Stomach smooth muscle (tissue), 2 donors: ENCODE measurements around the gene BAD.
A peak's percentile ranks its signal among the peaks of the same experiment; 100 is the strongest.
"Not testable (repeated sequence)": the region's sequence is repeated elsewhere in the genome, so short reads cannot be mapped to it uniquely, and the experiment has no call there.

Experiments
- H3K27ac ChIP-seq: one replicate; pipeline ENCODE4 v1.7.0; 2013; ENCODE audit warnings: mild to moderate bottlenecking, low read length, inconsistent platforms
- H3K27me3 ChIP-seq, 2 donors: one replicate each; pipeline ENCODE4 v1.7.0; 2013; ENCODE audit warnings: low read length in 2 of 2; ENCODE audit not compliant: insufficient read depth in 2 of 2, control insufficient read depth in 1 of 2
- H3K36me3 ChIP-seq, 2 donors: one replicate each; pipeline ENCODE4 v1.7.0; 2013; ENCODE audit warnings: low read length in 2 of 2; ENCODE audit not compliant: control insufficient read depth in 2 of 2, insufficient read depth in 2 of 2
- H3K4me1 ChIP-seq: one replicate; pipeline ENCODE4 v1.7.0; 2013; ENCODE audit warnings: low read length; ENCODE audit not compliant: control insufficient read depth, insufficient read depth
- H3K4me3 ChIP-seq, 2 donors: one replicate each; pipeline ENCODE4 v1.7.0; 2013; ENCODE audit warnings: low read length in 2 of 2
- H3K9ac ChIP-seq, 2 donors: one replicate each; pipeline ENCODE4 v1.7.0; 2013; ENCODE audit warnings: low read length in 2 of 2, mild to moderate bottlenecking in 1 of 2
- H3K9me3 ChIP-seq, 2 donors: one replicate each; pipeline ENCODE4 v1.7.0; 2013; ENCODE audit warnings: low read length in 2 of 2; ENCODE audit not compliant: control insufficient read depth in 2 of 2
- donor health status: healthy.
- donor health status: Pancreatic carcinoma.

BAD gene

DNA sequence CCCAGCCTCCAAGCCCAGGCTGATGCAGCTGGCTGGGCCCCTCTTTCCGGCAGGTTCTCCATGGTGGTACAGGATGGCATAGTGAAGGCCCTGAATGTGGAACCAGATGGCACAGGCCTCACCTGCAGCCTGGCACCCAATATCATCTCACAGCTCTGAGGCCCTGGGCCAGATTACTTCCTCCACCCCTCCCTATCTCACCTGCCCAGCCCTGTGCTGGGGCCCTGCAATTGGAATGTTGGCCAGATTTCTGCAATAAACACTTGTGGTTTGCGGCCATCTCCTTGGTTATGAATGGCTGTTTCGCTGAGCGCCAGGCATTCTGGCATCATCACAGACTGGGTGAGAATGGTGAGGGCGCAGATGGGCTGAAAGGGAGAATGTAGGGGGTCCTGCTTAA is 37.1 kb upstream of the BAD start:
- H3K27me3 ChIP-seq, result no peaks in the 10 kb centered on the region
- H3K4me1 ChIP-seq, result peaks cover 17% of the 10 kb centered on the region
- no peak overlapping the region for H3K4me3 ChIP-seq
- H3K36me3 ChIP-seq, result peaks cover 0 to 4% of the 10 kb centered on the region in 2 donors
- H3K9me3 ChIP-seq, result no peaks in the 10 kb centered on the region
- H3K9ac ChIP-seq, result no peak overlapping the region
- H3K27ac ChIP-seq, result no peak overlapping the region

DNA sequence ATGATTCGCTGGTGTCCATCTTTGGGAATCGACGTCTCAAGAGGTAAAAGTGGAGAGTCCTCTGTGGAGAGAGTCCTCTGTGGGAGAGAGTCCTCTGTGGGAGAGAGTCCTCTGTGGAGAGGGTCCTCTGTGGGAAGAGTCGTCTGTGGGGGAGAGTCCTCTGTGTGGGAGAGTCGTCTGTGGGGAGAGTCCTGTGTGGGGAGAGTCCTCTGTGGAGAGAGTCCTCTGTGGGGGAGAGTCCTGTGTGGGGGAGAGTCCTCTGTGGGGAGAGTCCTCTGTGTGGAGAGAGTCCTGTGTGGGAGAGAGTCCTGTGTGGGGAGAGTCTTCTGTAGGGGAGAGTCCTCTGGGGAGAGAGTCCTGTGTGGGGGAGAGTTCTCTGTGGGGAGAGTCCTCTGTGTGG is 36.6 kb upstream of the BAD start:
- Histone ChIP-seq H3K4me3 (no peak overlapping the region), H3K36me3 (peaks cover 0 to 6% of the 10 kb centered on the region in 2 donors), H3K27ac (no peak overlapping the region), H3K4me1 (peaks cover 22% of the 10 kb centered on the region), H3K27me3 (no peaks in the 10 kb centered on the region), H3K9me3 (no peaks in the 10 kb centered on the region), H3K9ac (no peak overlapping the region)

DNA sequence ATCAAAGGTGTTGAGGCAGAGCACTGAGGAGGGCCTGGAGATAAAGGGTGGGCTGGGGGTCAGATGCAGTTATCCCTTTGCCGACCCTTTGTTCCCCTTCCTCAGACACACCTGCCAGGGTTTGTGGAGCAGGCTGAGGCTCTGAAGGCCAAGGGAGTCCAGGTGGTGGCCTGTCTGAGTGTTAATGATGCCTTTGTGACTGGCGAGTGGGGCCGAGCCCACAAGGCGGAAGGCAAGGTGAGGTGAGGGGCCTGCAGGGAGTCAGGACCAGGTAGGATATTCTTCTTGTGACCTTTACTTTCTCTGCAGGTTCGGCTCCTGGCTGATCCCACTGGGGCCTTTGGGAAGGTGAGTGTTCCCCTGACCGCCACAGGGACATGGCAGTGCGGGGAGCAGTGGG is 36.1 kb upstream of the BAD start:
- no peaks in the 10 kb centered on the region for H3K9me3 ChIP-seq
- H3K27me3 ChIP-seq, result no peaks in the 10 kb centered on the region
- H3K27ac ChIP-seq, result no peak overlapping the region
- no peak overlapping the region for H3K4me3 ChIP-seq
- no peak overlapping the region for H3K9ac ChIP-seq
- H3K36me3 ChIP-seq, result peaks cover under 1 to 7% of the 10 kb centered on the region in 2 donors
- H3K4me1 ChIP-seq, result peaks cover 22% of the 10 kb centered on the region

DNA sequence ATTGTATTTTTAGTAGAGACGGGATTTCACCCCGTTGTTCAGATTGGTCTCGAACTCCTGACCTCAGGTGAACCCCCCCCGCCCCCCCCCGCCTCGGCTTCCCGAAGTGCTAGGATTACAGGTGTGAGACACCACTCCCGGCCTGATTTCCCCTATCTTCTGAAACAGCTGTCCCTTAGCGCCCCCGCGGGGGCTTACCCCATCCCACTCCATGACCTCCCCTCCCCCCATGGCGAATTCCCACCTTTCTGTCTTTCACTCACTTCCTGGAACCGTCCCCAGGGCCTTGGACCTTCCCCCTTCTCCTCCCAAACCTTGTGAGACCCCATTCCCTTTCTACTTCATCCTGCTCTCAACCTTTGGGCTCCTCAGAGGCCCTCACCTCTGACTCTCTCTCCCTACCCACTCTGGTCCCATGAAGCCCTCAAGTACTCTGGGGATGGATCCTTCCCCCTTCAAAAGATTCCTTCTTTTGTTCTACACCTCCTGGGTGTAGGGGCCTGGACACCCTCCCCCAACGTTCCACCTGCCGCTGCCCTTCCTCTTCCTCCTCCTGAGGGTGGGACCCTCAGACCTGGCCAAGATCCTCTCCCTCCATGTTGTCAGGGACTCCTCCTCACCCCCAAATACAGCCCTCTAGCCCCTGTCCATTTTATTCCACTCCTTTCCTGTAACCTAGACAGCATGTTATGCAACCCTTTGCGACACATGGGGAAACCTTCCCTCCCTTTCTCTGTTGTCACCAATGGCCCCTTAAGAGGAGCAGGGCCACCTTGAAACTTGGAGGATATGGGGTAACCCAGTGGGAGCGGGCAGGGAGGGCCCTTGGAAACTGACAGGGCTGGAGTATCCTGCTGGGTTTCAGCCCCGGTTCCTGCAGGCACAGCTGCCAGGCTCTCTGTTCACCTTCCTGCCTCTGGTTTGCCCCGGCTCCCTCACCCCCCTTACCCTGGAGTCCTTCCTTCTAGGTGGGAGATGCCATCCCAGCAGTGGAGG is 34.6 kb upstream of the BAD start:
- H3K9ac ChIP-seq, result peak overlapping the region; percentile 96 to 98
- no peaks in the 10 kb centered on the region for H3K9me3 ChIP-seq
- peak overlapping the region; percentile 91 to 97 for H3K4me3 ChIP-seq
- peaks cover 22% of the 10 kb centered on the region for H3K4me1 ChIP-seq
- H3K27me3 ChIP-seq, result no peaks in the 10 kb centered on the region
- peaks cover 10 to 14% of the 10 kb centered on the region in 2 donors for H3K36me3 ChIP-seq
- peak overlapping the region; percentile 46 for H3K27ac ChIP-seq

DNA sequence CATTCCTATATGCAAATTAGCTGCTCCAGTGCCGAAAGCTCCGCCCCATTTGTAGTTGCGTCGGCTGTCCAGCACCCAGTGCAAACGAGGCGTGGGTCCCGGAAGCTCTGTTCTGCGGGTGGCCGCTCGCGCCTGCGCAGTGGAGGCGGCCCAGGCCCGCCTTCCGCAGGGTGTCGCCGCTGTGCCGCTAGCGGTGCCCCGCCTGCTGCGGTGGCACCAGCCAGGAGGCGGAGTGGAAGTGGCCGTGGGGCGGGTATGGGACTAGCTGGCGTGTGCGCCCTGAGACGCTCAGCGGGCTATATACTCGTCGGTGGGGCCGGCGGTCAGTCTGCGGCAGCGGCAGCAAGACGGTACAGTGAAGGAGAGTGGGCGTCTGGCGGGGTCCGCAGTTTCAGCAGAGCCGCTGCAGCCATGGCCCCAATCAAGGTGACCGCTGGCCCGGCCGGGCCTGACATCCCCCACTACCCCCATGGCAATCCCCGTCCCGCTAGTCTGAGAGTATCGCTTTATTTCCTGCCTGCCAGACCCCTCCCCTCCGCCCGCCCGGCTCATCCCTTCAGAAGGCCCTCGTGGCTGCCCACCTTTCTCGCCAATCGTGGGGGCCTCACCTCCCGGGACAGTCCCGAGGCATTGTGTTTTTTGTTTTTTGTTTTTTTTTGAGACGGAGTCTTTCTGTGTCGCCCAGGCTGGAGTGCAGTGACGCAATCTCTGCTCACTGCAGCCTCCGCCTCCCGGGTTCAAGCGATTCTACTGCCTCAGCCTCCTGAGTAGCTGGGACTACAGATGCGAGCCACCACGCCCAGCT is 33.7 kb upstream of the BAD start, which contains the start of gene PRDX5:
Gene PRDX5 (plus strand): TSS at position 161 of the 805 bp plus-strand sequence. CDS start 95 bp downstream, at position 256.
- Histone ChIP-seq H3K4me3 (peak within 1 kb of the TSS; percentile 91 to 97), H3K4me1 (peaks cover 24% of the 10 kb centered on the region), H3K9ac (peak within 1 kb of the TSS; percentile 96 to 98), H3K27me3 (no peaks in the 10 kb centered on the region), H3K27ac (peak within 1 kb of the TSS; percentile 99), H3K36me3 (peaks cover 10 to 16% of the 10 kb centered on the region in 2 donors), H3K9me3 (no peaks in the 10 kb centered on the region)

DNA sequence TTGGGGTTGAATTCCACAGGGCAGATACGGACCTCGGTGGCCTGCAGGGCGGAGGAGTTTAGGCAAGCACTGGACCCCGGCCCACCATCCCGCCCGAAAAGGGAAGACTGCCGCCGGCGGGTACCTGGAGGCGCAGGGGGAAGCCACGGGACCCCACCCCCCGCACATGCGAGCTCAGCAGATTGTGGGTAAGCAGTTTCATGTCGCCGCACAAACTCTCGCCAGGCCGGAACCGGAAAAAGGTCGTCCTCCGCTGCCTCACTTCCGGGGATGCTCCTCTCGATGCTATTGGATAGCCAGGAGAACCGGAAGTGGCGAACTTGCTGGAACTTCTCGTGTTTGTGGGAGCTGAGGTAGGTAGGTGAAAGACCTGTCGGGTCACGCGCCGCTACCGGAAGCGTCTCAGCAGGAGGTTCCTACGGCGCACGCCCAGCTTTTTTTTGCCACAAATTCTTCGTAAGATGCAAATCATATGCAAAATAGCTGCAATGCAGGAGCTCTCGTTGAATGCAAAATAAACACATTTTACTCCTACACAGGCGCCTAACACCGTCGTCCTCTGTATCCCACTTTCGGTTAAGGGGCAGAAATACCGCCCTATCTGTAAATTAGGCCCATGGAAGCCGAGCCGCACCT is 33.0 kb upstream of the BAD start, which contains the start of gene TRMT112:
Gene TRMT112 (minus strand): TSS at position 235 of the 636 bp plus-strand sequence. CDS start 33 bp downstream, at position 202.
- Histone ChIP-seq H3K4me1 (peaks cover 25% of the 10 kb centered on the region), H3K36me3 (peaks cover 10 to 16% of the 10 kb centered on the region in 2 donors)

DNA sequence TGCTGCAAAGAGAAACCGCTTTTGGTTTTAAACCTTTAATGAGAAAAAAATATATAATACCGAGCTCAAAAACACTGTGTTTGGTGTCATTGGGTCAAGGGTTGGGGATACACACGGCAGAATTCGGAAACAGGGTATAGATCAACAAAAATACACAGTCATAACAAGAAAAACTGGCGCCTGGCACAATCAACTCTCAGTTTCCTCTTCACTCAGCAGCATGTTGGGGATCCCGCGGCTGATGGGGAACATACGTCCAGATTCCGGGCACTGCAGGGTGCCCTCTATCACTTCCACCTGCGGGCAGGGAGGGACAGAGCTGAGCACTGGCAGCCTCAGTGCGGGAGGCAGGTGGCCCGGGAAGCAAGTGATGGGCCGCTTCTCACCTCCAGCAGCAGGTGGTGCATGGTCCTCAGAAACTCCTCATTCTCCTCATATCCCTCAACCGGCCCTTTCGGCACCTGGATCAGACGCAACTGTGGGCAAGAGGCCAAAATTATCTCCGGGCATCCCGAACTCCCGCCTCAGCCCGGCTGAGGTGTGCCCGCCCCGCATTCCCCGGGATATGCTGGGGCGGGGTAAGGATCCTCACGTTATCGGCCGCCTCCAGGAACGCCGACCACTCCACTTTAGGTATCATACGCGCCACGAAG is 32.3 kb upstream of the BAD start:
- Histone ChIP-seq H3K36me3 (peaks cover 10 to 16% of the 10 kb centered on the region in 2 donors), H3K9ac (peak overlapping the region; percentile 96 to 98), H3K4me1 (peaks cover 25% of the 10 kb centered on the region), H3K9me3 (no peaks in the 10 kb centered on the region), H3K27me3 (no peaks in the 10 kb centered on the region), H3K27ac (peak overlapping the region; percentile 99), H3K4me3 (peak overlapping the region; percentile 91 to 97)

More for the DNA sequence above, 33.0 kb upstream of the BAD start, which contains the start of gene TRMT112:
- Histone ChIP-seq H3K9me3 (no peaks in the 10 kb centered on the region), H3K27me3 (no peaks in the 10 kb centered on the region), H3K9ac (peak within 1 kb of the TSS; percentile 96 to 98), H3K4me3 (peak within 1 kb of the TSS; percentile 91 to 97), H3K27ac (peak within 1 kb of the TSS; percentile 99)

DNA sequence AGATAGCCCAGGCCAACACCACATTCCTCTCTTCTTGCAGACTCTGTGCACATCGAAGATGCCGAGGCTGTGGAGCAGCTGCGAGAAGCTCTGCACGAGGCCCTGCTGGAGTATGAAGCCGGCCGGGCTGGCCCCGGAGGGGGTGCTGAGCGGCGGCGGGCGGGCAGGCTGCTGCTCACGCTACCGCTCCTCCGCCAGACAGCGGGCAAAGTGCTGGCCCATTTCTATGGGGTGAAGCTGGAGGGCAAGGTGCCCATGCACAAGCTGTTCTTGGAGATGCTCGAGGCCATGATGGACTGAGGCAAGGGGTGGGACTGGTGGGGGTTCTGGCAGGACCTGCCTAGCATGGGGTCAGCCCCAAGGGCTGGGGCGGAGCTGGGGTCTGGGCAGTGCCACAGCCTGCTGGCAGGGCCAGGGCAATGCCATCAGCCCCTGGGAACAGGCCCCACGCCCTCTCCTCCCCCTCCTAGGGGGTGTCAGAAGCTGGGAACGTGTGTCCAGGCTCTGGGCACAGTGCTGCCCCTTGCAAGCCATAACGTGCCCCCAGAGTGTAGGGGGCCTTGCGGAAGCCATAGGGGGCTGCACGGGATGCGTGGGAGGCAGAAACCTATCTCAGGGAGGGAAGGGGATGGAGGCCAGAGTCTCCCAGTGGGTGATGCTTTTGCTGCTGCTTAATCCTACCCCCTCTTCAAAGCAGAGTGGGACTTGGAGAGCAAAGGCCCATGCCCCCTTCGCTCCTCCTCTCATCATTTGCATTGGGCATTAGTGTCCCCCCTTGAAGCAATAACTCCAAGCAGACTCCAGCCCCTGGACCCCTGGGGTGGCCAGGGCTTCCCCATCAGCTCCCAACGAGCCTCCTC is 31.4 kb upstream of the BAD start:
- H3K9ac ChIP-seq, result not testable (repeated sequence)

DNA sequence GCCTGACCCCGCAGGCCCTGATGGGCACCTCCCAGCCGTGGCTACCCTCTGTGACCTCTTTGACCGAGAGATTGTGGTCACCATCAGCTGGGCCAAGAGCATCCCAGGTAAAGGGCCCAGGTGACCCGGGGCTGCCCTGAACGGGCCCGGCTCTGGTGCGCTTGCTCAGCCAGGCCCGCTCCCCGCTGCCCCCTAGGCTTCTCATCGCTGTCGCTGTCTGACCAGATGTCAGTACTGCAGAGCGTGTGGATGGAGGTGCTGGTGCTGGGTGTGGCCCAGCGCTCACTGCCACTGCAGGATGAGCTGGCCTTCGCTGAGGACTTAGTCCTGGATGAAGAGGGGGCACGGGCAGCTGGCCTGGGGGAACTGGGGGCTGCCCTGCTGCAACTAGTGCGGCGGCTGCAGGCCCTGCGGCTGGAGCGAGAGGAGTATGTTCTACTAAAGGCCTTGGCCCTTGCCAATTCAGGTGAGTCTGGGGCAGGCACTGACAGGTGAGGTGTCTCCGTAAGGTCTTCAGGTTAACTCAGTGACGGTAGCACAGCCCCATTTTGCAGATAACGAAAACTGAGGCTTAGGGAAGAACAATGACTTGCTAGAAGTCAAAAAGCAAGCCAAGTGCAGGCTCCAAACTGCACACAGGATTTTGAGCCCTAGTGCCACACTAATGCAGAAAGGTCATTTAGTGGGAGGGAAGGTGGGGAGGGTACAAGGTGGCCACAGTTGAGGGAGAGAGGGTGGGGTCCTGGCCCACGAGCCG is 30.5 kb upstream of the BAD start:
- Histone ChIP-seq H3K4me1 (peaks cover 24% of the 10 kb centered on the region), H3K27ac (no peak overlapping the region), H3K36me3 (peaks cover 10 to 12% of the 10 kb centered on the region in 2 donors), H3K4me3 (no peak overlapping the region), H3K27me3 (no peaks in the 10 kb centered on the region), H3K9ac (no peak overlapping the region), H3K9me3 (no peaks in the 10 kb centered on the region)

More for the DNA sequence above, 31.4 kb upstream of the BAD start:
- H3K9me3 ChIP-seq, H3K27me3 ChIP-seq, H3K4me3 ChIP-seq, H3K27ac ChIP-seq: not testable (repeated sequence)
- Histone ChIP-seq H3K36me3 (peaks cover 10 to 14% of the 10 kb centered on the region in 2 donors), H3K4me1 (peaks cover 25% of the 10 kb centered on the region)
